DND-41 (cell line): ENCODE results near the gene TBC1D22A.

Source experiments
- ATAC-seq: fragments of 200-7000 bp; cut with Tn5 transposase; 3 replicates; pipeline ENCODE4 v1.9.1; 2021; ENCODE audit warnings: low read depth; ENCODE audit not compliant: insufficient read depth
- DNase-seq: peaks from one replicate; pipeline ENCODE4 v3.0.0-alpha.2; 2020
- H2AFZ ChIP-seq: 2 replicates; pipeline ENCODE4 v1.6.0; 2012; ENCODE audit warnings: low read depth, low read length
- H3K27ac ChIP-seq: 2 replicates; pipeline ENCODE4 v1.5.1; 2012; ENCODE audit warnings: low read length, inconsistent platforms
- H3K27me3 ChIP-seq: fragments of 200-600 bp; sonication (generic); 2 replicates; pipeline ENCODE4 v1.6.0; 2012; ENCODE audit warnings: low read length, mild to moderate bottlenecking, inconsistent platforms; ENCODE audit not compliant: insufficient read depth, poor library complexity
- H3K36me3 ChIP-seq: 2 replicates; pipeline ENCODE4 v1.5.1; 2012; ENCODE audit warnings: low read length, inconsistent platforms; ENCODE audit not compliant: insufficient read depth
- H3K4me1 ChIP-seq: 2 replicates; pipeline ENCODE4 v1.5.1; 2012; ENCODE audit warnings: mild to moderate bottlenecking, low read length; ENCODE audit not compliant: insufficient read depth
- H3K4me2 ChIP-seq: 2 replicates; pipeline ENCODE4 v1.6.0; 2012; ENCODE audit warnings: mild to moderate bottlenecking, moderate library complexity, low read length, inconsistent platforms; ENCODE audit not compliant: insufficient read depth
- H3K4me3 ChIP-seq, 2 experiments: fragments of 200-600 bp in 1 of 2; shearing (Covaris generic) in 1 of 2; 2 replicates each; pipeline ENCODE4 v1.5.1; 2012 to 2016; ENCODE audit warnings: inconsistent platforms in 2 of 2, low read length in 2 of 2, mild to moderate bottlenecking in 2 of 2, low read depth in 1 of 2, moderate library complexity in 1 of 2
- H3K79me2 ChIP-seq: 2 replicates; pipeline ENCODE4 v1.6.0; 2012; ENCODE audit warnings: low read length, inconsistent platforms; ENCODE audit not compliant: insufficient read depth
- H3K9ac ChIP-seq: 2 replicates; pipeline ENCODE4 v1.6.0; 2012; ENCODE audit warnings: low read depth, mild to moderate bottlenecking, inconsistent platforms, low read length, moderate library complexity
- H3K9me3 ChIP-seq: 2 replicates; pipeline ENCODE4 v1.5.1; 2012; ENCODE audit warnings: low read length, moderate library complexity, mild to moderate bottlenecking, inconsistent platforms; ENCODE audit not compliant: insufficient read depth, severe bottlenecking
- H4K20me1 ChIP-seq: 2 replicates; pipeline ENCODE4 v1.6.0; 2012; ENCODE audit warnings: low read length; ENCODE audit not compliant: insufficient read depth
- CTCF ChIP-seq: IDR thresholded peaks from 2 replicates; pipeline ENCODE4 v1.5.1; 2012; ENCODE audit warnings: borderline replicate concordance, low read length, moderate library complexity, mild to moderate bottlenecking; ENCODE audit not compliant: poor library complexity, severe bottlenecking; ENCODE audit errors: extremely low read depth
- EZH2 ChIP-seq: IDR thresholded peaks from 3 replicates; pipeline ENCODE4 v1.6.1; 2012; ENCODE audit warnings: borderline replicate concordance, low read depth, mild to moderate bottlenecking, moderate library complexity, low read length, inconsistent platforms; ENCODE audit not compliant: severe bottlenecking

TBC1D22A gene

GRCh38 chr22:47178339-47178738, 415.9 kb downstream of the TBC1D22A start:
- TF ChIP-seq CTCF: no peak
- no peak for TF ChIP-seq EZH2
- H3K79me2 ChIP-seq: no peaks in the 10 kb centered on the region
- ATAC-seq (no peak), DNase-seq (no peak)
- H4K20me1 ChIP-seq: no peaks in the 10 kb centered on the region
- no peak overlapping the region for H3K4me2 ChIP-seq
- no peaks in the 10 kb centered on the region for H3K9me3 ChIP-seq
- H3K4me1 ChIP-seq: no peaks in the 10 kb centered on the region
- peaks cover 16% of the 10 kb centered on the region; the same call in 1 of the 2 replicates for H3K36me3 ChIP-seq
- H3K9ac ChIP-seq: no peak overlapping the region
- no peak overlapping the region for H3K27ac ChIP-seq
- no peaks in the 10 kb centered on the region for H3K27me3 ChIP-seq
- H3K4me3 ChIP-seq: no peak overlapping the region
- no peak overlapping the region for H2AFZ ChIP-seq

- ATAC-seq: no peak
- no peak for TF ChIP-seq EZH2
- no peak for TF ChIP-seq CTCF
These were observed 418.3 kb downstream of the TBC1D22A start for GRCh38 chr22:47180796-47181195.

GRCh38 chr22:47187176-47187957, 424.9 kb downstream of the TBC1D22A start:
- Histone ChIP-seq H3K4me2 (no peak overlapping the region), H4K20me1 (0 out of 2 replicates have a peak, but pooled peaks cover 7% of the 10 kb centered on the region), H3K27ac (no peak overlapping the region), H3K27me3 (no peaks in the 10 kb centered on the region), H3K4me1 (no peaks in the 10 kb centered on the region), H3K9me3 (no peaks in the 10 kb centered on the region), H2AFZ (no peak overlapping the region), H3K79me2 (no peaks in the 10 kb centered on the region), H3K9ac (no peak overlapping the region), H3K36me3 (no peaks in the 10 kb centered on the region), H3K4me3 (no peak overlapping the region)
- DNase-seq: no peak
- no peak for ATAC-seq
- no peak for TF ChIP-seq EZH2
- TF ChIP-seq CTCF: no peak

More at GRCh38 chr22:47180796-47181195, 418.3 kb downstream of the TBC1D22A start:
- Histone ChIP-seq H3K9ac (no peak overlapping the region), H2AFZ (no peak overlapping the region), H3K4me2 (no peak overlapping the region), H3K79me2 (no peaks in the 10 kb centered on the region), H4K20me1 (no peaks in the 10 kb centered on the region), H3K9me3 (no peaks in the 10 kb centered on the region), H3K27me3 (no peaks in the 10 kb centered on the region), H3K4me3 (no peak overlapping the region), H3K36me3 (no peaks in the 10 kb centered on the region), H3K27ac (no peak overlapping the region), H3K4me1 (no peaks in the 10 kb centered on the region)
- DNase-seq: no peak
